GM19240 (cell line): Measurements from ENCODE around the gene LOXL1.

ENCODE experiments used
- DNase-seq: peaks from one replicate; pipeline ENCODE4 v3.0.0; 2011; ENCODE audit warnings: low spot score; ENCODE audit not compliant: insufficient read length

LOXL1 gene

DNA sequence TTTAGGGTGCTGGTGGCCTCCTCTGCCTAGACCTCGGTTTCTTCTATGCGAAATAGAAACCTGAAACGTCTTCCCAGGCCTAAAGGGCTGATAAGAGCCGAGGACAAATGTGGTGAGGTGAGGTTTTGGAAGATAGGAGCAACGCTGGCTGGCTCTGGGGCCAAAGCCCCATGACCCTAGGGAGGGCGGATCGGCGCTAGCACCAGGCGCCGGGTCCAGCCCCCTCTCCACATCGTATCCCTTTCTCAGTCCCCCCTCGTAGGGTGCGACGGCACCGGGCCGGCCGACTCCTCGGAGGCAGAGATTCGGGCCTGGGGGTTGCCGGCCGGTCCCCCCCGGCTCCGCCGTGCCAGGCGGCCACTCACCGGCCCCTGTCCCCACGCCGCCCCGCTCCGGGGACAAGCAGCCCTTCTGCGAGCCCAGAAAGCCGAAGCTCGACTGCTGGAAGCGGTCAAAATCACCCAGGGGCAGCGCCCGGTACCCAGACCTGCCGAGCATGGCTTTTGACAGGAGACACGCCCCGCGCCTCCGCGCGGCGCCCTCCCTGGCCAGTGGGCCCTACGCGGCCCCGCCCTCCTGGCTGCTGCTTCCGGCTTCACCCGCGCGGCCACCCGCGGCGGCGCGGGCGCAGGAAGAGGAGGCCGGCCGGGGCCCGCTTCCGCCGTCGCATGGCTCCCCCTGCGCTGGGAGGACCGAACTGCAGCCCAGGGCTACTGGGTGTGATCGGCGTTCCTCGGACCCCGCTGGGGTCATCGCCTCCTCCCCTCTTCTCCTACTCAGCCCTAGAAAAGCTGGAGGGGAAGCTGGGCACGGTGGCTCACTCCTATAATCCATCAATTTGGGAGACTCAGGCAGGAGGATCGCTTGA, 65.7 kb downstream of the LOXL1 start, which contains the start of gene STOML1:
Gene STOML1 (minus strand): TSS at position 570 of the 868 bp plus-strand sequence. CDS start 72 bp downstream, at position 498.
- peak; percentile 77 for DNase-seq

DNA sequence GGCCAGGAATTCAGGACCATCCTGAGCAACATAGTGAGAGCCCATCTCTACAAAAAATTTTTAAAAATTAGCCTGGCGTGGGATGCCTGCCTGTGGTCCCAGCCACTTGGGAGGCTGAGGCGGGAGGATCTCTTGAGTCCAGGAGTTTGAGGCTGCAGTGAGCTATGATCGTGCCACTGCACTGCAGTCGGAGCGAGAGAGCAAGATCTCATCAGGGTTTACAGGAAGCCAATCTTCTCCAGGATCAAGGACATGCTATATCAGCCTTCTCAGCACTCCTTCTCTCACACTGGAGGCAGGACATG, 66.3 kb downstream of the LOXL1 start:
- DNase-seq = no peak

DNA sequence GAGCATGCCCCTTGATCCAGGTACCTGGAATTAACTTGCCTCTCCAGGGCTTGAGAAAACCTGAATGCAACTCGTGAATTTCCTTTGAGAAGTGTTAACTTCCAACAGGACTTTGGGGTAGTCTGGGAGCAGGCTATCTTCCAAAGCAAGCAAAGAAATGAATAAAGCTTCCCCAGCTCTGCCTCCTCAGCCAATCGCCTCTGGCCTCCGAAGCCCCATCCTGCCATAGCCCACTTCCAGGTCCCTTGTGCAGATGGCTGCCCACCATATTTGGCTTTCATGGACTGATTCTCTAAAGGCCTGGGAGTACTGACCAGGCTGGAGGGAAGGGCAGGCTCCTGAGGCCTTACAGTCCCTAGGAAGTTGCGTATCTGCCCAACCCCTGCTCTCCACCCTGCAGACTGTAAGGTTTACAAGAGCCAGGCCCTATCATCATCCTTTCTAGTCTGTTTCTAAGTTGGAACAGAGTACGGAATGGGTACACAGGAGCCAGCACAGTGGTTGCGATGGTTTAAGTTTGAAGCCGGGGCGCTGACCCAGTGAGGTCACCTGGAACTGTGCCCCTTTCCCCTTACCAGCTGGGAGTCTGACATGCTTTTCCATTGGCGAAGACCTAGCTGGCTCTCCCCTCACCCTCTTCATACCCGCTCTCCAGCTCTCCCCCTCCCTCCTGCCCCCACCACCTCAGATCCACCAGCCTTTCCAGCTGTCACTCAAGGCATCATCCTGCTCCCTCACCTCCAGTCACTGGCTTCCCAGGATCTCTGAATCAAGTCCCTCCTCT, 67.1 kb downstream of the LOXL1 start:
- no peak for DNase-seq

DNA sequence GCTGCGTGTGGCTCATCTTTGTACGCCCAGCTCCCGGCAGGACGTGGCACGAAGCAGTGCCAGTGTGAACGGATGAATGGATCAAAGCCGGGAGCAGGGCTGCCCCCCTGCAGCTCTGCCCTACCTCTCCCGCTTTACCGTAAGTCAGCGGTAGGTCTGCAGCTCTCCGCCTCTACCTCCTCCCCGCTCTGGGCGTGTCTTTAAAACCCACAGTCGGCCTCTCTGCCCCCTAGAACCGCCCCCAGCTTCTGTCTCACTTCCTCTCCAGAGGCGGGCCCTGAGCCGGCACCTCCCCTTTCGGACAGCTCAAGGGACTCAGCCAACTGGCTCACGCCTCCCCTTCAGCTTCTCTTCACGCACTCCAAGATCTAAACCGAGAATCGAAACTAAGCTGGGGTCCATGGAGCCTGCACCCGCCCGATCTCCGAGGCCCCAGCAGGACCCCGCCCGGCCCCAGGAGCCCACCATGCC, 68.2 kb downstream of the LOXL1 start, which contains the start of gene PML:
Gene PML (plus strand): TSS at position 304 of the 471 bp plus-strand sequence. CDS start 97 bp downstream, at position 401.
- peak; percentile 96 for DNase-seq

DNA sequence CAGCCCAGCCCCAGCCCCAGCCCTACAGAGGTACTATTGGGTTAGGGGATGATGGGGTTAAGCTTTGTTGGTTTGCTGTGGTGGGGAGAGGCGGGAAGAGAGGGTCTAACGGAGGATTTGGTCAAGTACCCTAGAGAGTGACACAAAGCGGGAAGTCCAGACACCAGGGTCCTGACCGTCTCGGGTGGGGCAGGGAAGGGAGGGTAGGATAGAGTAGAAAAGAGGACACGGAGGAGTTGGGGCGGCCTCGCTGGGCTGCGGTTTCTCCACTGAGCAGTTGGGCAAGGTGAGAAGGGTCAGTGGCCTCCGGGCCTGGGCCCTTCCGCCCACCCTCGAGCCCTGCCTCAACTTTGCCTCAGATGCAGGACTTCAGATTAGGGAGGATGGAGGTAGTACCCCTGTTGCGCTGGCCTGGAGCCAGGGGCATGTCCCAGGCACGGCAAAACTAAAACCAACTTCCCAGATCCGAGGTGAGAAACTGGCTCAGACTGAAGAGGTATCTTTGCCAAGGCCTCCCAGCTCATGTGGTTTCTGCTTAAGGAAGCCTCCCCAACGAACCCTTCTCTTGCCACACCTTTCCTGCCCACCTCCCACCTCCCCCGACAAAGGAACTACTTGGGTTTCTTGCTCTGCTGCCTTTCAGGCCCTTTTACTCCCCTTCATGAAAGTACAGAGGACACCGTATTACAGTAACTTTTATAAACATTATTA, 68.8 kb downstream of the LOXL1 start:
- no peak for DNase-seq

DNA sequence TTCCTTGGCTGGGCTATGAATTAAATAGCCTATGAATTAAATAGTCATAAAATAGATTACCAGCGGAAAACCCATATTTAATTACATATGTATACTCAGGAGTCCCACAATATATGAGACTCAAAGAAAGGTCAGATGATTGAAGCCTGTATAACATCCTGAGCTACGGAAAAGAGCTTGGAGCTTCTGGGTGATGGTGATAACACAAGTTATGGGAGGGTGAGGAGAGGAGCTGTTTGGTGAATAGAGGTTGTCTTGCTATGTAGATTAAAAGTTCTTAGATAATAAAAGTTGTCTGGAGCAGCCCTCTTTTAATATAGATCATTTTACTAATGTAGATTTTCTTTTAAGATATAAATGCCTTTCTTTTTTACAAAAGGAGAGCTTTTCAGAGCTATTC, 70.0 kb downstream of the LOXL1 start:
- no peak for DNase-seq

DNA sequence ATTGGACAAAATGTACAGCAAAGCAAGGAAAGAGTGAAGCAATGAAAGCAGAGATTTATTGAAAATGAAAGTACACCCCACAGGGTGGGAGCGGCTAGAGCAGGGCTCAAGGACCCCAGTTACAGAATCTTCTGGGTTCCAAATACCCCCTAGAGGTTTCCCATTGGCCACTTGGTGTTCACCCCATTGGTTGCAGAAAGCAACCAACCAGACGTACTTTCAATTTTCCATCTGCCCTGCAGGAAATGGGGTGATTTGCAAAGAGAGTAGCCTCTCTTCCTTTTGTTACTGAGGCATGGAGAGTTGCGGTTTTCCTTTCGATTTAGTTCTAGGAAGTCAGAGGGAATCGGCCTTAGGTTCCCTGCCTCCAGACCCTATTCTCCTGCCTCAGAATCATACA, 70.7 kb downstream of the LOXL1 start:
- no peak for DNase-seq

DNA sequence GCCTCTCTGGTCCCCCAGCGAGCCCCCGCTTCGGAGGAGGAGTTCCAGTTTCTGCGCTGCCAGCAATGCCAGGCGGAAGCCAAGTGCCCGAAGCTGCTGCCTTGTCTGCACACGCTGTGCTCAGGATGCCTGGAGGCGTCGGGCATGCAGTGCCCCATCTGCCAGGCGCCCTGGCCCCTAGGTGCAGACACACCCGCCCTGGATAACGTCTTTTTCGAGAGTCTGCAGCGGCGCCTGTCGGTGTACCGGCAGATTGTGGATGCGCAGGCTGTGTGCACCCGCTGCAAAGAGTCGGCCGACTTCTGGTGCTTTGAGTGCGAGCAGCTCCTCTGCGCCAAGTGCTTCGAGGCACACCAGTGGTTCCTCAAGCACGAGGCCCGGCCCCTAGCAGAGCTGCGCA, 71.7 kb downstream of the LOXL1 start:
- no peak for DNase-seq
